Caco-2 (cell line): Measurements from ENCODE around the gene LRRC49. TPM values are rescaled to one million over a fixed set of nuclear protein-coding genes. Genes with fewer than 3 reads are reported as not detected.
"Not testable (repeated sequence)": the region's sequence is repeated elsewhere in the genome, so short reads cannot be mapped to it uniquely, and the experiment has no call there.

Source experiments
- BruUV-seq: library from RNA; stranded (reverse); fragments of 400-500 nt; replicated peaks from 2 replicates; lab custom pipeline; 2021; lab: Mats Ljungman, UMichigan
- CTCF ChIA-PET: fragments of 300-600 bp; sonication (Branson Sonifier 250); formaldehyde crosslinking; loops from one replicate; lab custom pipeline; 2022; ENCODE audit warnings: antibody characterized with exemption; lab: Charles Lee
- POLR2A ChIA-PET: fragments of 300-600 bp; sonication (Branson Sonifier 250); formaldehyde crosslinking; loops from one replicate; lab custom pipeline; 2022; ENCODE audit warnings: antibody characterized with exemption; lab: Charles Lee
- DNase-seq, 2 experiments: peaks; one replicate each; pipeline versions ENCODE4 v3.0.0 to v3.0.0-alpha.2; 2020 to 2022
- H3K27me3 ChIP-seq: replicated peaks from 2 replicates; pipeline ENCODE4 v1.6.0; 2011; ENCODE audit warnings: low read length; ENCODE audit not compliant: control insufficient read depth, insufficient read depth
- H3K36me3 ChIP-seq: 2 replicates; pipeline ENCODE4 v1.5.1; 2011; ENCODE audit warnings: low read length; ENCODE audit not compliant: control insufficient read depth, insufficient read depth
- H3K4me1 ChIP-seq: fragments of 250-450 bp; sonication (Bioruptor Pico); 2 replicates; pipeline ENCODE4 v1.5.1; 2020; ENCODE audit warnings: mild to moderate bottlenecking
- H3K4me3 ChIP-seq: 2 replicates; pipeline ENCODE4 v1.5.1; 2011; ENCODE audit warnings: low read depth, mild to moderate bottlenecking, control low read depth, low read length
- H3K9me3 ChIP-seq: fragments of 250-450 bp; sonication (Bioruptor Pico); 2 replicates; pipeline ENCODE4 v1.5.1; 2020; ENCODE audit warnings: mild to moderate bottlenecking, moderate library complexity
- H3K27ac Mint-ChIP-seq: one replicate; pipeline ENCODE4 v1.8.0; 2022; ENCODE audit warnings: mixed read lengths; ENCODE audit not compliant: unreplicated experiment
- H3K27me3 Mint-ChIP-seq: one replicate; pipeline ENCODE4 v1.8.0; 2022; ENCODE audit warnings: mixed read lengths; ENCODE audit not compliant: insufficient read depth, unreplicated experiment
- H3K36me3 Mint-ChIP-seq: one replicate; pipeline ENCODE4 v1.8.0; 2022; ENCODE audit warnings: mild to moderate bottlenecking, mixed read lengths; ENCODE audit not compliant: insufficient read depth, unreplicated experiment
- H3K4me1 Mint-ChIP-seq: one replicate; pipeline ENCODE4 v1.8.0; 2022; ENCODE audit warnings: low read depth, mixed read lengths; ENCODE audit not compliant: unreplicated experiment
- H3K4me3 Mint-ChIP-seq: one replicate; pipeline ENCODE4 v1.8.0; 2022; ENCODE audit warnings: mild to moderate bottlenecking, moderate library complexity, mixed read lengths; ENCODE audit not compliant: unreplicated experiment
- H3K9me3 Mint-ChIP-seq: one replicate; pipeline ENCODE4 v1.8.0; 2022; ENCODE audit warnings: mixed read lengths; ENCODE audit not compliant: unreplicated experiment
- CTCF ChIP-seq, 2 experiments: fragments of 200-600 bp in 1 of 2; IDR thresholded peaks; 1 replicate in 1 of 2; 2 replicates in 1 of 2; pipeline versions ENCODE4 v1.5.1 to v1.8.0; 2011 to 2022; ENCODE audit warnings: antibody characterized with exemption in 1 of 2, control low read depth in 1 of 2, inconsistent platforms in 1 of 2, low read depth in 1 of 2, low read length in 1 of 2, mild to moderate bottlenecking in 1 of 2, moderate library complexity in 1 of 2; ENCODE audit not compliant: insufficient read depth in 1 of 2, severe bottlenecking in 1 of 2, unreplicated experiment in 1 of 2
- intact Hi-C: fragments of 100-400 bp; cut with micrococcal nuclease; formaldehyde crosslinking; loops from one replicate; pipeline ENCODE4 v1.10.0; 2022; ENCODE audit not compliant: unreplicated experiment
- total RNA-seq: library from RNA; stranded (reverse); gene quantifications from 2 replicates; pipeline ENCODE4 v1.2.3, GENCODE V29; 2022

LRRC49 gene
- total RNA-seq, 1 experiment from 2014 or later: 0.82 TPM

DNA sequence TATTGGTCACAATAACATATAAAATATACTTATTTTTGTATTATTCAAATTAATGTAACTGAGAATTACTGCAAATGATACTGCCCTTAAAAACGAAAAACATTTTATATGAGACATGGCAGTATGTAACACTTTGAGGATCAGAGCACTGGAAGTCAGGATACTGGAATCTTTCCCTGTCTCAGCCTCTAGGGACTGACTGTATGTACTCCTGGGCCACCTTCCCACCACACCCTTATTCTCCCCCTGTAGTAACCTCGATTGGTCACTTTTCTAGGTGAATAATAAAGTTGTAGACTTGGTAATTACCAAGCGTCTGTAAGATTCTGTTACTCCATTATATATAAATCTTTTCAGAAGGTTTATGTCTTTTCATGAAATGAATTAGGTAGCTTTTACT, 43.0 kb downstream of the LRRC49 start:
- no peak overlapping the region for H3K4me3 ChIP-seq
- BruUV-seq: no TSS peak
- no peak for DNase-seq
- no peaks in the 10 kb centered on the region for H3K4me1 Mint-ChIP-seq
- H3K9me3 Mint-ChIP-seq: no peaks in the 10 kb centered on the region
- H3K4me1 ChIP-seq: no peaks in the 10 kb centered on the region
- intact Hi-C loops: no loop called here
- no peak overlapping the region for H3K4me3 Mint-ChIP-seq
- ChIA-PET POLR2A (no interaction called here), CTCF (no interaction called here)
- no peak overlapping the region for H3K27ac Mint-ChIP-seq
- H3K9me3 ChIP-seq: no peaks in the 10 kb centered on the region
- H3K36me3 Mint-ChIP-seq: no peaks in the 10 kb centered on the region
- H3K36me3 ChIP-seq: no peaks in the 10 kb centered on the region
- no peak for TF ChIP-seq CTCF (IDR thresholded peaks at IDR 0.05; ENCODE audit: insufficient read depth in 1 of 2, low read depth in 1 of 2, low read length in 1 of 2, severe bottlenecking in 1 of 2, unreplicated experiment in 1 of 2)
- H3K27me3 ChIP-seq: no peaks in the 10 kb centered on the region
- peaks cover 2% of the 10 kb centered on the region for H3K27me3 Mint-ChIP-seq

- Histone ChIP-seq H3K27me3 (no peaks in the 10 kb centered on the region), H3K9me3 (no peaks in the 10 kb centered on the region), H3K4me1 (no peaks in the 10 kb centered on the region), H3K36me3 (no peaks in the 10 kb centered on the region), H3K4me3 (no peak overlapping the region)
- peaks cover 2% of the 10 kb centered on the region for H3K27me3 Mint-ChIP-seq
- no TSS peak for BruUV-seq
- intact Hi-C loops: no loop called here
- TF ChIP-seq CTCF (IDR thresholded peaks at IDR 0.05; ENCODE audit: insufficient read depth in 1 of 2, low read depth in 1 of 2, low read length in 1 of 2, severe bottlenecking in 1 of 2, unreplicated experiment in 1 of 2): no peak
- POLR2A ChIA-PET: no interaction called here
- no peaks in the 10 kb centered on the region for H3K36me3 Mint-ChIP-seq
- H3K4me3 Mint-ChIP-seq: no peak overlapping the region
- H3K27ac Mint-ChIP-seq: no peak overlapping the region
- no peaks in the 10 kb centered on the region for H3K4me1 Mint-ChIP-seq
- no peaks in the 10 kb centered on the region for H3K9me3 Mint-ChIP-seq
- no peak for DNase-seq
- CTCF ChIA-PET: interaction anchor here (0.6 to 1.0 kb wide), 2 partner anchors 29 to 448 kb away, joined by 3 read pairs; no protein-coding TSS in a partner anchor
These were observed 43.7 kb downstream of the LRRC49 start for GRCh38 chr15:70936326-70936725.

GRCh38 chr15:70943285-70943684, 50.7 kb downstream of the LRRC49 start:
- H3K9me3 Mint-ChIP-seq, H3K36me3 Mint-ChIP-seq, H3K4me3 ChIP-seq, BruUV-seq, H3K4me1 Mint-ChIP-seq, H3K4me1 ChIP-seq, H3K9me3 ChIP-seq, CTCF ChIA-PET, POLR2A ChIA-PET, H3K27me3 Mint-ChIP-seq, H3K36me3 ChIP-seq, H3K4me3 Mint-ChIP-seq, H3K27ac Mint-ChIP-seq, DNase-seq, intact Hi-C loops, H3K27me3 ChIP-seq: not testable (repeated sequence)
